ENCODE measurements around the gene SSTR4.

SSTR4 gene

GRCh38 chr20:23062632-23063031 is 27.5 kb downstream of the SSTR4 start:
- no peaks in the 10 kb centered on the region for H3K9me3 ChIP-seq (ENCODE audit: control insufficient read depth, low read length)
- H3K36me3 ChIP-seq (ENCODE audit: control insufficient read depth in 1 of 2, insufficient read depth in 2 of 2, low read depth in 1 of 2, low read length in 2 of 2) = no peaks in the 10 kb centered on the region
- H4K91ac ChIP-seq (ENCODE audit: low read length) = no peak overlapping the region
- peak overlapping the region in 1 of 2 experiments; percentile 53 for H3K4ac ChIP-seq (ENCODE audit: low read depth in 1 of 2, low read length in 2 of 2)
- H2AFZ ChIP-seq (ENCODE audit: low read depth, low read length) = no peak overlapping the region
- no peak overlapping the region for H3K4me2 ChIP-seq (ENCODE audit: low read length, poor library complexity, severe bottlenecking)
- peak overlapping the region; percentile 67 to 72 for H3K18ac ChIP-seq (ENCODE audit: low read depth in 1 of 2, low read length in 2 of 2)
- no peak overlapping the region for H3K27ac ChIP-seq (ENCODE audit: low read length, poor library complexity, severe bottlenecking)
- no peak overlapping the region for H2AK5ac ChIP-seq (ENCODE audit: low read length, severe bottlenecking)
- no peaks in the 10 kb centered on the region for H3K79me1 ChIP-seq (replicated peaks; ENCODE audit: low read length, poor library complexity, severe bottlenecking)
- no peak overlapping the region for H3K14ac ChIP-seq (ENCODE audit: low read length in 2 of 2)
- H3K9ac ChIP-seq (ENCODE audit: low read length) = no peak overlapping the region
- H4K8ac ChIP-seq (ENCODE audit: low read length) = peak overlapping the region; percentile 60
- H2BK120ac ChIP-seq (ENCODE audit: low read depth, low read length) = no peak overlapping the region
- H2BK5ac ChIP-seq (ENCODE audit: low read depth, low read length, poor library complexity, severe bottlenecking) = no peak overlapping the region
- H3K4me1 ChIP-seq (ENCODE audit: control insufficient read depth, insufficient read depth, low read depth, low read length) = peaks cover 7% of the 10 kb centered on the region
- DNase-seq = no peak
- peak overlapping the region; percentile 14 to 96 for H2BK12ac ChIP-seq (ENCODE audit: low read length in 2 of 2)
- no peaks in the 10 kb centered on the region for H3K27me3 ChIP-seq (ENCODE audit: control insufficient read depth in 1 of 2, insufficient read depth in 1 of 2, low read length in 2 of 2)
- no peak overlapping the region for H3K4me3 ChIP-seq (ENCODE audit: insufficient read depth in 1 of 2, low read depth in 1 of 2, low read length in 2 of 2)
- H3K23ac ChIP-seq (ENCODE audit: low read length in 2 of 2) = no peak overlapping the region
- no peak overlapping the region for H2BK15ac ChIP-seq (ENCODE audit: low read depth, poor library complexity, severe bottlenecking)

DNA sequence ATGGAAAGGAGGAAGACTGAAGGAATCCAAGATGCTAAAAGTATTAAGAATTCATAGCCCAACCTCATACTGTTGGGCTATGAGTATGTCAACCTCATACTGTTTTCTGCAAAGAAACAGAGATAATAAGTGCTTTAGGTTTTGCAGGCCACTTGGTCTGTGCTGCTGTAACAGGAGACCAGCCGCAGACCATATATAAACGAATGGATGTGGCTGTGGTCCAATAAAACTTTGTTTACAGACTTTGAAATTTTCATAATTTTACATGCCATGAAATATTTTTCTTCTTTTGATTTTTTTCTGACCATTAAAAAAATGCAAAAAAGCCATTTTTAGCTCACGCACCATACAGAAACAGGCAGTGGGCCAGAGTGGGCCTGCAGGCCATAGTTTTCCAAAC is 28.1 kb downstream of the SSTR4 start:
- no peaks in the 10 kb centered on the region for H3K79me1 ChIP-seq (replicated peaks; ENCODE audit: low read length, poor library complexity, severe bottlenecking)

DNA sequence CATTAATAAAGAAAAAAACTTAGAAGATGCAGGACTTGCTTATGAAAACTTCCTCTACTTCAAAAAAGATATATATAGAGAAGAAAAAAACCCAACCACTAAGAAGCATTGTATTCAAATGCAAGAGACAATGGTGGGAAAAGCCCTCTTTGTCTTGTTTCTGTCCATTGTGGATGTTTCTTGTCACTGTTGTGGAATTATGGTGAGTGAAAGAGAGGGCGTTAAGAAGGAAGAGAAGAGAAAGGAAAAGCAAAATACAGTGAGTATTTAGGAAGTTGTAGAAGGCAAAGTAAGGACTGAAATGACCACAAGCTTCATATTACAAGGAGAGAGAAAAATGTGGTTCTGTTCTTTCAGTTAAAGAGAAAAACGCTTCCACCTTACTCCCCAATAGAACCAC is 28.5 kb downstream of the SSTR4 start:
- Histone ChIP-seq H3K36me3 (ENCODE audit: control insufficient read depth in 1 of 2, insufficient read depth in 2 of 2, low read depth in 1 of 2, low read length in 2 of 2) (no peaks in the 10 kb centered on the region), H3K4me1 (ENCODE audit: control insufficient read depth, insufficient read depth, low read depth, low read length) (peaks cover 7% of the 10 kb centered on the region), H4K8ac (ENCODE audit: low read length) (no peak overlapping the region), H3K27ac (ENCODE audit: low read length, poor library complexity, severe bottlenecking) (no peak overlapping the region), H3K9ac (ENCODE audit: low read length) (no peak overlapping the region), H2AFZ (ENCODE audit: low read depth, low read length) (no peak overlapping the region), H4K91ac (ENCODE audit: low read length) (no peak overlapping the region), H3K4me3 (ENCODE audit: insufficient read depth in 1 of 2, low read depth in 1 of 2, low read length in 2 of 2) (no peak overlapping the region), H3K4ac (ENCODE audit: low read depth in 1 of 2, low read length in 2 of 2) (no peak overlapping the region), H2BK12ac (ENCODE audit: low read length in 2 of 2) (no peak overlapping the region), H2BK5ac (ENCODE audit: low read depth, low read length, poor library complexity, severe bottlenecking) (no peak overlapping the region), H2BK120ac (ENCODE audit: low read depth, low read length) (no peak overlapping the region), H3K9me3 (ENCODE audit: control insufficient read depth, low read length) (no peaks in the 10 kb centered on the region), H3K14ac (ENCODE audit: low read length in 2 of 2) (no peak overlapping the region), H3K23ac (ENCODE audit: low read length in 2 of 2) (no peak overlapping the region), H3K18ac (ENCODE audit: low read depth in 1 of 2, low read length in 2 of 2) (no peak overlapping the region), H3K79me1 (replicated peaks; ENCODE audit: low read length, poor library complexity, severe bottlenecking) (no peaks in the 10 kb centered on the region), H2BK15ac (ENCODE audit: low read depth, poor library complexity, severe bottlenecking) (no peak overlapping the region), H2AK5ac (ENCODE audit: low read length, severe bottlenecking) (no peak overlapping the region), H3K27me3 (ENCODE audit: control insufficient read depth in 1 of 2, insufficient read depth in 1 of 2, low read length in 2 of 2) (no peaks in the 10 kb centered on the region), H3K4me2 (ENCODE audit: low read length, poor library complexity, severe bottlenecking) (no peak overlapping the region)
- DNase-seq = no peak
- WGBS = 93% methylated on average over 2 of the region's 2 CpGs

More for the DNA sequence above, 28.1 kb downstream of the SSTR4 start:
- no peak overlapping the region for H3K27ac ChIP-seq (ENCODE audit: low read length, poor library complexity, severe bottlenecking)
- H2BK120ac ChIP-seq (ENCODE audit: low read depth, low read length) = no peak overlapping the region
- H3K18ac ChIP-seq (ENCODE audit: low read depth in 1 of 2, low read length in 2 of 2) = no peak overlapping the region
- no peak overlapping the region for H2BK12ac ChIP-seq (ENCODE audit: low read length in 2 of 2)
- 100% methylated on average over 1 of the region's 3 CpGs for WGBS
- no peaks in the 10 kb centered on the region for H3K27me3 ChIP-seq (ENCODE audit: control insufficient read depth in 1 of 2, insufficient read depth in 1 of 2, low read length in 2 of 2)
- no peak overlapping the region for H3K4me2 ChIP-seq (ENCODE audit: low read length, poor library complexity, severe bottlenecking)
- DNase-seq = no peak
- H4K8ac ChIP-seq (ENCODE audit: low read length) = no peak overlapping the region
- H3K14ac ChIP-seq (ENCODE audit: low read length in 2 of 2) = no peak overlapping the region
- no peak overlapping the region for H2AK5ac ChIP-seq (ENCODE audit: low read length, severe bottlenecking)
- H2BK15ac ChIP-seq (ENCODE audit: low read depth, poor library complexity, severe bottlenecking) = no peak overlapping the region
- no peak overlapping the region for H4K91ac ChIP-seq (ENCODE audit: low read length)
- no peak overlapping the region for H2BK5ac ChIP-seq (ENCODE audit: low read depth, low read length, poor library complexity, severe bottlenecking)
- H3K36me3 ChIP-seq (ENCODE audit: control insufficient read depth in 1 of 2, insufficient read depth in 2 of 2, low read depth in 1 of 2, low read length in 2 of 2) = no peaks in the 10 kb centered on the region
- no peak overlapping the region for H3K4me3 ChIP-seq (ENCODE audit: insufficient read depth in 1 of 2, low read depth in 1 of 2, low read length in 2 of 2)
- no peaks in the 10 kb centered on the region for H3K9me3 ChIP-seq (ENCODE audit: control insufficient read depth, low read length)
- H3K4ac ChIP-seq (ENCODE audit: low read depth in 1 of 2, low read length in 2 of 2) = no peak overlapping the region
- H2AFZ ChIP-seq (ENCODE audit: low read depth, low read length) = no peak overlapping the region
- peaks cover 7% of the 10 kb centered on the region for H3K4me1 ChIP-seq (ENCODE audit: control insufficient read depth, insufficient read depth, low read depth, low read length)
- H3K9ac ChIP-seq (ENCODE audit: low read length) = no peak overlapping the region
- no peak overlapping the region for H3K23ac ChIP-seq (ENCODE audit: low read length in 2 of 2)

DNA sequence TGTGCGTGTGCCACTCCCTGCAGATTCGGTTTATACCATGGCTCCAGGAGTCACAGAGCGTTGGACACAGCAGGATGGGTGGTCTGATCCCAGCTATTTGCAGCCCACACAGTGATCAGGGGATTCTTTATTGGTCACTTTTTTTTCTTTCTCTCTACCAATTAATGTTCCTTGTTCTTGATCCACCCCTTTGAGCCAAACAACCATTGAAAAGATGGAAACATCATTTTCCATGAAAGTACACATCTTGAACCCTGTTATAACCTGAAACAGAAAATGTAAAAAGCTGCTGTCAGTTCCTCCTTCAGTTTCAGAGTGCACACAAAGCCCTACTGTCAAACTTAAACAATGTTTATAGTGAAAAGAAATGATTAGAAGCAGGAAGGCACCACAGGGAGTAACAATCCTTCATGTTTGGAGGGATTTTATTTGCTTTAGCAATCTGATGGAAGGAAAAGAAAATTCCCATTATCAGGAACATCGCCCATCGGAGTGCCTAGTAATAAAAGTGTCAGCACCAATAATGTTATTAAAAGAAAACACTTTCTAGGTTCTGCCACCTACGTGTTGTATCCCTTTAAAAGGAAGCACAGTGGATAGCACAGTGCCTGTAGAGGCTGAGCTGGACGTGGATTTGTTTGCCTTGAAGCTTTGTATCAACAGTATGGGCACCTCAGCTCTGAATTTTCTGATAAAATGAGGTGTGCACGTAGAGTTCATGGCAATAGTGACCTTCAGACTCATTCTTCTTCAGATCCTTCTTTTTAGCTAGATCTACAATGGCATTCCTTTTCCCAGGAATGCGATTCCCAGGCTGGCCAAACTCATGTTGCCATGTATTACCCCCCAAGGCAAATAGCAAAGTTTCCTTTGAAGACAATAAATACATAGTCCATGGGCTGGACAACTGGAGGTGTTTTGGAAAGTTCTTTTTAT is 30.4 kb downstream of the SSTR4 start:
- Histone ChIP-seq H2BK12ac (ENCODE audit: low read length in 2 of 2) (no peak overlapping the region), H2AK5ac (ENCODE audit: low read length, severe bottlenecking) (no peak overlapping the region), H3K36me3 (ENCODE audit: control insufficient read depth in 1 of 2, insufficient read depth in 2 of 2, low read depth in 1 of 2, low read length in 2 of 2) (no peaks in the 10 kb centered on the region), H3K4ac (ENCODE audit: low read depth in 1 of 2, low read length in 2 of 2) (no peak overlapping the region), H2BK15ac (ENCODE audit: low read depth, poor library complexity, severe bottlenecking) (no peak overlapping the region), H3K27me3 (ENCODE audit: control insufficient read depth in 1 of 2, insufficient read depth in 1 of 2, low read length in 2 of 2) (no peaks in the 10 kb centered on the region), H4K91ac (ENCODE audit: low read length) (no peak overlapping the region), H3K79me1 (replicated peaks; ENCODE audit: low read length, poor library complexity, severe bottlenecking) (no peaks in the 10 kb centered on the region), H3K9me3 (ENCODE audit: control insufficient read depth, low read length) (no peaks in the 10 kb centered on the region), H2AFZ (ENCODE audit: low read depth, low read length) (no peak overlapping the region), H3K4me3 (ENCODE audit: insufficient read depth in 1 of 2, low read depth in 1 of 2, low read length in 2 of 2) (no peak overlapping the region), H2BK120ac (ENCODE audit: low read depth, low read length) (no peak overlapping the region), H3K27ac (ENCODE audit: low read length, poor library complexity, severe bottlenecking) (no peak overlapping the region), H3K4me2 (ENCODE audit: low read length, poor library complexity, severe bottlenecking) (no peak overlapping the region), H3K14ac (ENCODE audit: low read length in 2 of 2) (no peak overlapping the region), H3K18ac (ENCODE audit: low read depth in 1 of 2, low read length in 2 of 2) (no peak overlapping the region), H4K8ac (ENCODE audit: low read length) (no peak overlapping the region), H2BK5ac (ENCODE audit: low read depth, low read length, poor library complexity, severe bottlenecking) (no peak overlapping the region), H3K23ac (ENCODE audit: low read length in 2 of 2) (no peak overlapping the region), H3K4me1 (ENCODE audit: control insufficient read depth, insufficient read depth, low read depth, low read length) (peaks cover 7% of the 10 kb centered on the region), H3K9ac (ENCODE audit: low read length) (no peak overlapping the region)
- whole genome bisulfite sequencing = 75% methylated on average over 7 of the region's 9 CpGs
- DNase-seq = no peak

All from mesenchymal stem cell (in vitro differentiated cells and primary cell).